GM19328 (cell line): ENCODE measurements around the gene RETREG3.
A peak's percentile ranks its signal among the peaks of the same experiment; 100 is the strongest.
"Not testable (repeated sequence)": the region's sequence is repeated elsewhere in the genome, so short reads cannot be mapped to it uniquely, and the experiment has no call there.

Experiments used
- ATAC-seq: cut with Tn5 transposase; IDR thresholded peaks from one replicate; pipeline ENCODE4 v1.9.1; 2021; ENCODE audit warnings: mild to moderate bottlenecking, moderate library complexity; ENCODE audit not compliant: unreplicated experiment

The RETREG3 gene

DNA sequence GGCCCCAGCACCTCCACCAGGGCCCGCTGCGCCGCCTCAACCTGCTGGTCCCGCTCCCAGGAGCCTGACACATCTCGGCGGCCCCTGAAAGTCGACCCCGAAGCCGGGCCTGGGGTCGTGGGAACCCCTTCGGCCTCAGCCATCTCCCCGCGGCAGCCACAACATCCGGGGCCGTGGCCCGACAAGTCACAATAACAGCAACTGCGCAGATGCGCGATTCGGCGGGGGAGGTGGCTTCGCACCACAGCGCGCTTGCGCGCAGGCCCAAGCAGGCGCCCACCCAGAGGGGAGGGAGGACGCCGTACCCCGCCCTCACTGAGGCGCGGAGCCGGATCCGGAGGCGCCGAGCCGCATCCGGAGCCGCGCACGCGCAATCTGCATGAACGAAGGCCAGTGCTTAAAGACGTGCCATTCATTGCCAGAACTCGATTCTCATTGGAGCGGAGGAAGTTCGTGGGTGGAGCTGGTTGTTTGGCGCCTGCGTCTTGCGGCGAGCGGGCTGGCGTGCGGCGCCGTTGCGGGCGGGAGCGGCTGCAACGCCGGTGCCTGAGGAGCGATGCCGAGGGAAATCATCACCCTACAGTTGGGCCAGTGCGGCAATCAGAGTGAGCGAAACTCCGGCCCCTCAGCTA is at the start of gene RETREG3, which contains the start of gene TUBG1:
Gene RETREG3, minus strand, starts transcription at position 193 of the 632 bp plus-strand sequence. Its CDS starts 50 bp downstream, at position 143.
Gene TUBG1, plus strand, starts transcription at position 502 of the 632 bp plus-strand sequence. Its CDS starts 55 bp downstream, at position 557.
- peak; percentile 80 for ATAC-seq

DNA sequence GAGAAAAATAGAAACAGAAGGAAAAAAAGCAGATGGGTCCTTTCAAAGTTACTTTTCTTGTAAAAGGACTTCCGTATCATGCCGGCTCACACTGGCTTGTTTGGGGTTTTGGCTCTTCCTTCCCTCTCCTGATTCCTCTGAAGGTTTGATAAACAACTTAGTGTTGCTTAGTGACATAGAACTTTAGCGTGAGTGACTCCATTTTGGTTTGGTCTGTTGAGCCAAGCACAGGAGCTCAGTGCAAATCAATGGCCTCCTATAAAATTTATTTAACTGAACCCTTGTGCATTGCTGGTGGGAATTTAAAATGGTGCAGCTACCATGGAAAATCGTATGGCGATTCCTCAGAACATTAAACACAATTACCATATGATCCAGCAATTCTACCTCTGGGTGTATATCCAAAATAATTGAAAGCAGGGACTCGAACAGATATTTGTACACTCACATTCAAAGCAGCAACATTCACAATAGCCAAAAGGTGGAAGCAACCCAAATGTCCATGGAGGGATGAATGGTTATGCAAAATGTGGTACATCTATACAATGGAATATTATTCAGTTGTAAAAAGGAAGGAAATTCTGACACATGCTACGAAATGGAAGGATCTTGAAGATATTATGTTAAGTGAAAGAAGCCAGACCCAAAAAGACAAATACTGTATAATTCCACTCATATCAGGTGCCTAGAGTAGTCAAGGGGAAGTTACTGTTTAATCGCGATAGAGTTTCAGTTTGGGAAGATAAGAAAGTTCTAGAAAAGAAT is 48.8 kb upstream of the RETREG3 start:
- ATAC-seq, result no peak

DNA sequence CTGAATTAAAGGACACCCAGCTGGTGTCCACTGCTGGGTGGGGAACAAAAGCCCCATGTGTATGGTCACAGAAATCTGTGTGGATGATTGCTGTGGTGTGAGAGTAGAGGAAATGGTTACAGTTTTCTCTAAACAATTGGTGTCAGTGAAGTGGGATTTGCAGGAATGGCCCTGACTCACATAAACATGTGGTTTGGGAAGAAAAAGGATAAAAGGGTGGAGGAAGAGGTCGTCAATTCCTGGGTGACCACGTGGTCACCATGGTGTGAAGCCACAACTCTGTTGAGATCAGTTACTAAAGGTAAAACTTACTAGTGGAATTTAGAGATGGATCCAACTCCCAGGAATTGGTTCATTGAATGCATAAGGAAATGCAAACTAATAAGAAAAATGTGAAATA is 46.4 kb upstream of the RETREG3 start:
- ATAC-seq, result no peak

DNA sequence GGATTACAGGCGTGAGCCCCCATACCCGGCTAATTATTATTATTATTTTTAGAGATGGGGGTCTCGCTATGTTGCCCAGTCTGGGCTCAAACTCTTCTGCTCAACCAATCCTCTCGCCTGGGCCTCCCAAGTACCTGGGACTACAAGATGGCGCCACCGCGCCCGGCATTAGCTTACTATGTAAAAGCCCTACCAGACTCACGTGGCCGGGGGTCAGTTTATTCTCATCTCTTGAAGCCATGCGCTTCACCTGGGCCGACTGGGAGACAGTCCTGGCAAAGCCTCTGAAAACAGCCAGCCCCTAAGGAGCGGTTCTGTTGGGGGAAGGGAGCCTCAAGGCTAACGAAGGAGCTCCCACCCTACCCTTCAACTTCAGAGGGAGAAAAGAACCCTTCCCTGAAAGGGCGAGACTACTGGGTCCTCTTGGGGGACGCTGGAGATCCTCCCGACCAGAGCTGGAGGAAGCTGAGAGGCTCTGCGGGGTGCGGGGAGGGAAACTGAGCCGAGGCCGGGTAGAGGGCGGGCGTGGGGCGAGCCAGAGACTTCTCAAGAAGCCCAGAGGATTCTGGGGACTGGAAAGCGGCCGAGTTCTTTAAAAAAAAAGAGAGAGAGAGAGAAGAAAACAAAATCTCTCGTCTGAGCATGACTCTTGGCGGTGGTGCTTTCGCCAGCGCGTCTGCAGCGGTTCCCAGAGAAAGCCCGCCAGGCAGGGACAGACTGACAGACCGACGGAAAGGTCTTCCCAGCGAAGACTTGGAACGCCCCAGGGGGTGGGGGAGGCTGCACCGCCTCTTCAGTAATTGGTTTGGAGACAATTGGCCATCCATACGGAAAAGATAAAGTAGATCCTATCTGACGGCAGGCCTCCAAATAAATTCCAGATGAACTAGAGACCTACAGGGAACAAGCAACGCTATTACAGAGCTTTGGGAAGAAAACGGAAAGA is 44.3 kb upstream of the RETREG3 start:
- ATAC-seq, result no peak

- ATAC-seq, result no peak
These were observed 42.2 kb upstream of the RETREG3 start for GRCh38 chr17:42651392-42651791.

DNA sequence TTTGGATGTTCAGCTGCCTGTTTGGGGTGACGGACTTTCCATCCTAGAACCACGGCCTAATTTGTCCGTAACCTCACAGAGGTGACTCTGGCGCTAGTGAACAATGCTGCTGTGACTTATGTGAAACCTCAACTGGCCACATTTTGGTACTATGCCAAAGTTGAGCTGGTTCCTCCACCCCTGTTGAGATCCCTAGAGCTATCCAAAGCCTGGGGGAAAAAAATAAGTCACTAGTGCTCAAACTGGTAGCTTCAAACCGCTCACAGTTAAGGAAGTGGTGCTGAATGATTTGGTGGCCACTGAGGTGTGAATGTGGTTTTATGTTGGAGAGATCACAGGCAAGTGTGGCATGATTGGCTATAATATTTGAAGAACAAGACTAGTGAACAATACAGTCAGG is 38.6 kb upstream of the RETREG3 start:
- ATAC-seq, result no peak

- ATAC-seq, result no peak
These were observed 33.2 kb upstream of the RETREG3 start for GRCh38 chr17:42642336-42642735.

- ATAC-seq, result no peak
These were observed 30.9 kb upstream of the RETREG3 start for GRCh38 chr17:42640121-42640520.

- no peak for ATAC-seq
These were observed 30.4 kb upstream of the RETREG3 start for GRCh38 chr17:42639525-42640113.

DNA sequence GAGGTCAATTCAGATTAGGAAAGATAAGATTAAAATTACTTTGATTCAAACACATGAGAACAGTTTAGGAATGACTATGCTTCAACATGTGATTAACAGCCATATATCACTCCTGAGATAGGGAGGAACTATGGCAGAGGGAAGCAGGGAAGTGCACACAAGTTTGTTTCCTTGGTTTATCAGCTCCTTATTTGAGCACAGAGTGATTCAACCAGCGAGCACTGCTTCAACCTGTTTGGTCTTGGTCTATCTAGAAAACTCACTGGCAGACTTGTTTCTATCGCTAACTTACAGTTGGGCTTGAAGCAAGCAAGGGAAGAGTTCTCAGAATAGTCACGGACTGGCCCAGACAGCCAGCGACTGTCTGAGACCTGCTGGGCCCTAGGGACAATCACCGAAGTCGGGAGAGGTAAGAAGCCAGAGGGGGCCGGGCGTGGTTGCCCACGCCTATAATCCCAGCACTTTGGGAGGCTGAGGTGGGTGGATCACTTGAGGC is 23.8 kb upstream of the RETREG3 start:
- ATAC-seq, result no peak

- no peak for ATAC-seq
These were observed 20.3 kb upstream of the RETREG3 start for GRCh38 chr17:42629411-42630009.

DNA sequence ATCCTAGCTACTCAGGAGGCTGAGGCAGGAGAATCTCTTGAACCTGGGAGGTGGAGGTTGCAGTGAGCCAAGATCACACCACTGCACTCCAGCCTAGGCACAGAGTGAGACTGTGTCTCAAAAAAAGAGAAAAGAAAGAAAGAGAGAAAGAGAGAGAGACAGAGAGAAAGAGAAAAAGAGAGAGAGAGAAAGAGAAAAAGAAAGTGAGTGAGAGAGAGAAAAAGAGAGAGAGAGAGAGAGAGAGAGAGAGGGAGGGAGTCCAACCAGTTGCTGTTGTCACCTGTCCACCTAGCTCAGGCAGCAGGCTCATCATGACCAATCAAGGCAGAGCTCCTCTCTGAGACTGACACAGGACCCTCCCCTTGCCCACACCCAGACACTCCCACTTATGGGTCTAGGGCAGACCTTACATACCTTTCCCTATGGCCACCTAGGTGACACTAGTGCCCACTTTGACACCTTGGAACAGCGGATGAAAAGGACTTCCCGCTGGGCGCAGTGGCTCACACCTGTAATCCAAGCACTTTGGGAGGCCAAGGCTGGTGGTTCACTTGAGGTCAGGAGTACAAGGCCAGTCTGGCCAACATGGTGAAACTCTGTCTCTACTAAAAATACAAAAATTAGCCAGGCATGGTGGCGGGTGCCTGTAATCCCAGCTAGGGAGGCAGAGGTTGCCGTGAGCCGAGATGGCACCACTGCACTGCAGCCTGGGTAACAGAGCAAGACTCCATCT is 18.0 kb upstream of the RETREG3 start:
- ATAC-seq, result not testable (repeated sequence)

DNA sequence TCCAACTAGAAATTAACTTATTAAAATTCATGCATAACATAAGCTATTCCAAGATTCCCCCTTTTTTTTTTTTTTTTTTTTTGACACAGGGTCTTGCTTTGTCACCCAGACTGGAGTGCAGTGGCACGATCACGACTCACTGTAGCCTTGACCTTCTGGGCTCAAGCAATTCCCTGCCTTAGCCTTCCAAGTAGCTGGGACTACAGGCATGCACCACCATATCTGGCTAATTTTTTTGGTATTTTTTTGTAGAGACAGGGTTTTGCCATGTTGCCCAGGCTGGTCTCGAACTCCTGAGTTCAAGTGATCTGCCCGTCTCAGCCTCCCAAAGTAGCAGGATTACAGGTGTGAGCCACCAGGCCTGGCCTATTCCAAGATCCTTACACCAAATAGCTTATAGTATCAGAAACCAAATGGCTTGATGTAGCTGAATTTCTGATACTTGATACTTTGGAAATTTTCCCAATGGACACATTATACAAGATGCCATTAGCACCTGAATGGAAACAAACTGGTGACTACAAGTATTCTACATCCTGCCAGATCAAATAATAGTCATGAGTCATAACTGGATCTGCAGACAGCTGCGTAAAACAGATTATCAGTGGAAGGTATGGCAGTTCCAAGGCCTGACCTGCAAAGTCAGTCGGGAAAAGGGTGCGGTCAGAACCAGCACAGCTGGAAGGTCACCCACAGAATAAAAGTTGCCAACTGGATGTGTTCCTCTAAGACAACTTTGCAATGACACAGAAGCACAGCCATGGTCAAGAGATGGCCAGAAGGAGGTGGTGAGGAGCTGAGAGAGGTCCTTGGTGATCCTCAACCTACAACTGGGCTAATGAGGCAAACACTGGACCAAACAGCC is 14.8 kb upstream of the RETREG3 start:
- no peak for ATAC-seq

DNA sequence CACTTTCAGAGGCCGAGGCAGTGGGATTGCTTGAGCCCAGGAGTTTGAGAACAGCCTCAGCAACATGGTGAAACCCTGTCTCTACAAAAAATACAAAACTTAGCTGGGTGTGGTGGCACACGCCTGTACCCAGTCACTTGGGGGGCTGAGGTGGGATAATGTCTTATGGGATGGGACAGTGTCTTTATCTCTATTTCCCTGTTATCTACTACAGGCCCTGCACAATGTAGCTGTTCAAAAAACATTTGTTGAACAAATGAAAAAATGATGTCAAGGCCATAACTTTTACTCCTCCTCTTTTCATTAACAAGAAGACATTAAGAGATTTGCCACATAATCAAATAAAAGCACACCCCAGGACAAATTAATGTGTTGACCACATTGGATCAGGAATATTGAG is 14.1 kb upstream of the RETREG3 start:
- no peak for ATAC-seq

DNA sequence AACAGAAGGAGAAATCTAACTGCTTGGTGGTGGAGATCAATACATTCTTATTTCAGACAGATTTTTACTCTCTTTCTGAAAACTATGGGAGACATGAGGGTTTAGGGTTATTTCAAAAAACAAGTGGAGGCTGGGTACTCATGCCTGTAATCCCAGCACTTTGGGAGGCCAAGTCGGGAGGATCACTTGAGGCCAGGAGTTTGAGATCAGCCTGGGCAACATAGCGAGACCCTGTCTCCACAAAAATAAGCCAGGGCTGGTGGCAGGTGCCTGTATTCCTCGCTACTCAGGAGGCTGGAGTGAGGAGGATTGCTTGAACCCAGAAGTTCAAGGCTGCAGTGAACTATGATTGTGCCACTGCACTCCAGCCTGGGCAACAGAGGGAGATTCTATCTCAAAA is 12.8 kb upstream of the RETREG3 start:
- ATAC-seq, result not testable (repeated sequence)

- ATAC-seq, result peak; percentile 71
These were observed 9.4 kb upstream of the RETREG3 start for GRCh38 chr17:42618442-42619150.

GRCh38 chr17:42617956-42618431 is 8.8 kb upstream of the RETREG3 start:
- no peak for ATAC-seq
